Activated CD8-positive, alpha-beta memory T cell treated with anti-CD3 and anti-CD28 coated beads for 24 hours (primary cell): ENCODE measurements around the gene PXMP4.
A peak's percentile ranks its signal among the peaks of the same experiment; 100 is the strongest.
"Not testable (repeated sequence)": the region's sequence is repeated elsewhere in the genome, so short reads cannot be mapped to it uniquely, and the experiment has no call there.

ENCODE experiments used
- DNase-seq: peaks from one replicate; pipeline ENCODE4 v3.0.0-alpha.2; 2020

The PXMP4 gene

DNA sequence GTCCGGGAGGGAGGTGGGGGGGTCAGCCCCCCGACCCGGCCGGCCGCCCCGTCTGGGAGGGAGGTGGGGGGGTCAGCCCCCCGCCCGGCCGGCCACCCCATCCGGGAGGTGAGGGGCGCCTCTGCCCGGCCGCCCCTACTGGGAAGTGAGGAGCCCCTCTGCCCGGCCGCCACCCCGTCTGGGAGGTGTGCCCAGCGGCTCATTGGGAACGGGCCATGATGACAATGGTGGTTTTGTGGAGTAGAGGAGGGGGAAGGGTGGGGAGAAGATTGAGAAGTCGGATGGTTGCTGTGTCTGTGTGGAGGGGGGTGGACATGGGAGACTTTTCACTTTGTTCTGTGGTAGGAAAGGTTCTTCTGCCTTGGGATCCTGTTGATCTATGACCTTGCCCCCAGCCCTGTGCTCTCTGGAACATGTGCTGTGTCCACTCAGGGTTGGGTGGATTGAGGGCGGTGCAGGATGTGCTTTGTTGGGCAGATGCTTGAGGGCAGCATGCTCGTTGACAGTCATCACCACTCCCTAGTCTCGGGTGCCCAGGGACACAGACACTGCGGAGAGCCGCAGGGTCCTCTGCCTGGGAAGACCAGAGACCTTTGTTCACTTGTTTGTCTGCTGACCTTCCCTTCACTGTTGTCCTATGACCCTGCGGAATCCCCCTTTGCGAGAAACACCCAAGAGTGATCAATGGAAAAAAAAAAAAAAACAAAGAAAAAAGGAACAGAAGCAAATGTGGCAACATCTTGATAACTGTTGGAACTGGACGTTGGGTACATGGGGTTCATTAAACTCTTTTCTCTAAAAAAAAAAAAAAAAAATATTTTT is 18.3 kb downstream of the PXMP4 start:
- DNase-seq, result no peak

DNA sequence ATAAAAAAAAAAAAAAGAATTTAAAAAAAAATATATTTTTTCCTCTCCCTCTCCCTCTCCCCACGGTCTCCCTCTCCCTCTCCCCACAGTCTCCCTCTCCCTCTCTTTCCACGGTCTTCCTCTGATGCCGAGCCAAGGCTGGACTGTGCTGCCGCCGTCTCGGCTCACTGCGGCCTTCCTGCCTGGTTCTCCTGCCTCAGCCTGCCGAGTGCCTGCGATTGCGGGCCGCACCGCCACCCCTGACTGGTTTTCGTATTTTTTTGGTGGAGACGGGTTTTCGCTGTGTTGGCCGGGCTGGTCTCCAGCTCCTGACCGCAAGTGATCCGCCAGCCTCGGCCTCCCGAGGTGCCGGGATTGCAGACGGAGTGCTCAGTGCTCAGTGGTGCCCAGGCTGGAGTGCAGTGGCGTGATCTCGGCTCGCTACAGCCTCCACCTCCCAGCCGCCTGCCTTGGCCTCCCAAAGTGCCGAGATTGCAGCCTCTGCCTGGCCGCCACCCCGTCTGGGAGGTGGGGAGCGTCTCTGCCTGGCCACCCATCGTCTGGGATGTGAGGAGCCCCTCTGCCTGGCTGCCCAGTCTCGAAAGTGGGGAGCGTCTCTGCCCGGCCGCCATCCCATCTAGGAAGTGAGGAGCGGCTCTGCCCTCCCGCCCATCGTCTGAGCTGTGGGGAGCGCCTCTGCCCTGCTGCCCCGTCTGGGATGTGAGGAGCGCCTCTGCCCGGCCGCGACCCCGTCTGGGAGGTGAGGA is 19.2 kb downstream of the PXMP4 start:
- not testable (repeated sequence) for DNase-seq

GRCh38 chr20:33698966-33699365 is 21.1 kb downstream of the PXMP4 start:
- not testable (repeated sequence) for DNase-seq

DNA sequence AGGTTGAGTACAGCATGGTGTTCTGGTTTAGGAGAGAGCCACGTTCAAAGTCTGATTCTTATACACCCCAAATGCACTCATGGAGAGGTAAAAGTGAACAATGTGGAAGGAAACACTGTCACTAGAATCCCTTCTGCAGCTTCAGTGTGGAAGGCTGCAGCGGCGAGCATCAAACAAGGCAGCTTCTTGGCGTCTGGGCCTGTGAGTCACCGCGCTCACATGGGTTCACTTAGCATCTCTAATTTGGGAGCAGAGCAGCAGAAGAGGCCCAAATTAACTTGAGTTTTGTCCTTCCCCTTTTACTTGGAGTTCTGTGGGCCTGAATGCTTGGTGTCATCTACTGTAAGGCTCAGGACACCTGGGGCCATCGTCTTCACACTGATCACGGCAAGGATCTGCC is 23.0 kb downstream of the PXMP4 start:
- DNase-seq, result no peak

DNA sequence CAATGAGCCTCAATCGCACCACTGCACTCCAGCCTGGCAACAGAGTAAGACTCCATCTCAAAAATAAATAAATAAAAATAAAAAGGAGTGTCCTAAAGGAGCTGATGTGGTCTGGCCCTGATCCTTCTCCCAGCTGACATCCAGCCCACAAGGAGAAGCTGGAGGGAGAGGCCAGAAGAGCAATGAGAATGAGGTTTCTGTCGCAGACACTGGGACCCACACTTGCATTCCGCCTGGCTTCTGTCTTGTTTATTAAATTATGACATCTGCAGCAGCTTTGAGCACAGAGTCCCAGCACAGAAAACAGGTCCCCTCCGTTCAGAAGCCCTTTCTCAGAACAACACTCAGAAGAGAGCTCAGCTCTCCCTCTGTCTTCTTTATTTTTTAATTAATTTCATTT is 23.7 kb downstream of the PXMP4 start:
- no peak for DNase-seq

GRCh38 chr20:33694639-33695012 is 25.5 kb downstream of the PXMP4 start:
- no peak for DNase-seq

GRCh38 chr20:33693741-33694638 is 26.1 kb downstream of the PXMP4 start:
- no peak for DNase-seq

DNA sequence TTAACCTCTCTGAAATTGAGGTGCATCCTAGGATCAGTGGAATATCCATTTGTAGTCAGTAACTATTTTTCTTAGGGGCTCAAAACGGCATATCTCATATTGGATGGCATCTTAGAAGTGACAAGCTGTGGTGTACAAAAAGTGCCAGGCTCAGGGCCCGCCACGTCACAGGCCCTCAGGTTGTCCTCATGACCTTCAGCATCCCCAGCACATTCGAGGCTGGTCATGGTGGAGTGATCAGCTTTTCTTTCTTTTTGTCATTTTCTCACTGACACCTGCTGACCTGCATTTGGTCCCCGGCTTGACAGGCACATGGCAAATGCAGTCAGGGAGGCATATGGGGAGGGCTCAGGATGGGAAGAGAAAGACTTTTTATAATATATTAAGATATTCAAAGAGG is 26.8 kb downstream of the PXMP4 start:
- no peak for DNase-seq

DNA sequence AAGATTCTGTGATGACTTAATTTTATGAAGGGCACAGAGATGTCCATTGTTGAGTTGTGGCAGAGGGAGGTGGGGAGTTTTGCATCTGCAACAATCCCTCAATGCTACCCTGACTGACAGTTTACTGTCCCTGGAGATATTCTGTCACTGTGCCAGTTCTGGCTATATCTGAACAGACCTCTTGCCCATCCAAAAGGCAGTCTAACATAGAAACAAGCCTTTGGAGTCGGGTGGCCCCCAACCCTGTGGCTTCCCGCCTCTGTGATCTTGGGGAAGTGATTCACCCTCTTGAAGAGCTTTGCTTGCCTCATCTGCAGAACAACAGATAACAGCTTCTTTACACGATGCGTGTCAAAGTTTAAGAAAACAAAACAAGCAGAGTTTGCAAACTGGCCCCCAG is 30.1 kb downstream of the PXMP4 start:
- DNase-seq, result peak; percentile 78

DNA sequence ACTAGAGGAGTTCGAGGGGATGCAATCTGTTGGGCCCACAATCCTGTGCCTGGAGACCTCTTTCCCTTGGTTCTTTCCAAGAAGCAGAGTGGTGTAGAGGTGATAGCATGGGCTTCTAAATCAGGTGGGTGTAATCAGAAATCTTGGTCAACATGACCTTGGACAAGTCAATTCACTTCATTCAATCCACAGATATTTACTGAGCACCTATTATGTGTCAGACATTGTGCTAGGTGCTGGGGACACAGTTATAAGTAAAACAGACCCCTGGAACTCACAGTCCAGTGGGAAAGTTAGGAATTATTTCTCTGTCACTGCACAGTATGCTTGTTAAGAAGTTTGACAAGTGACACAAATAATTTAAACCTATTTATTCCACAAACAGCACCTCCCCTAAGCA is 30.6 kb downstream of the PXMP4 start:
- DNase-seq, result no peak

GRCh38 chr20:33688938-33689424 is 31.1 kb downstream of the PXMP4 start:
- no peak for DNase-seq

- no peak for DNase-seq
Observed at GRCh38 chr20:33687993-33688937, 31.8 kb downstream of the PXMP4 start.

DNA sequence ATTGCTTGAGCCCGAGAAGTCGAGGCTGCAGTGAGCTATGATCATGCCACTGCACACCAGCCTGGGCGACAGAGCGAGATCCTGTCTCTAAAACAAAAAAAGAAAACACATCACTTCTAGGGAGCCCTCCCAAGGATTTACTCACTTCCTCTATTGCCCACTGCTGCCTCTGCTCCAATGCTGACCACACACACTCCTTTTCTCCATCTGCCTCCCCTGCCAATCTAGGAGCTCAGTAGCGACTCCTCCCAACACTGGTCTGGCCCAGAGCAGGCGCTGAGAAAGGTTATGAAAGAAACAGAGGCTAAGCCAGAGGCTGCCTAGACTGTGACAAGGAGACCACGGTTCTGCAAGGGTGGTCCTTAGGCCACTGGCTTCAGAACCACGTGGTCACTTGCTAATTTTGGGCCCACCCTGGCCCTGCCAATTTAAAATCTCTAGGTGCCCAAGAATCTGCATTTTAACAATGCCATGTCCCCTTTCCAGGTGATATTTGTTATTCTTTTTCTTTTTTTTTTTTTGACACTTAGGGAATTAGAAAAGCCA is 32.7 kb downstream of the PXMP4 start:
- DNase-seq, result no peak

GRCh38 chr20:33686984-33687366 is 33.1 kb downstream of the PXMP4 start:
- DNase-seq, result no peak

- DNase-seq, result peak; percentile 98
Observed at GRCh38 chr20:33686100-33686983, 33.8 kb downstream of the PXMP4 start, which contains the start of gene E2F1. Gene E2F1, minus strand, starts transcription at chr20:33686385. Its CDS starts 121 bp downstream, at chr20:33686264.

- peak; percentile 86 for DNase-seq
Observed at GRCh38 chr20:33685328-33686099, 34.6 kb downstream of the PXMP4 start.

DNA sequence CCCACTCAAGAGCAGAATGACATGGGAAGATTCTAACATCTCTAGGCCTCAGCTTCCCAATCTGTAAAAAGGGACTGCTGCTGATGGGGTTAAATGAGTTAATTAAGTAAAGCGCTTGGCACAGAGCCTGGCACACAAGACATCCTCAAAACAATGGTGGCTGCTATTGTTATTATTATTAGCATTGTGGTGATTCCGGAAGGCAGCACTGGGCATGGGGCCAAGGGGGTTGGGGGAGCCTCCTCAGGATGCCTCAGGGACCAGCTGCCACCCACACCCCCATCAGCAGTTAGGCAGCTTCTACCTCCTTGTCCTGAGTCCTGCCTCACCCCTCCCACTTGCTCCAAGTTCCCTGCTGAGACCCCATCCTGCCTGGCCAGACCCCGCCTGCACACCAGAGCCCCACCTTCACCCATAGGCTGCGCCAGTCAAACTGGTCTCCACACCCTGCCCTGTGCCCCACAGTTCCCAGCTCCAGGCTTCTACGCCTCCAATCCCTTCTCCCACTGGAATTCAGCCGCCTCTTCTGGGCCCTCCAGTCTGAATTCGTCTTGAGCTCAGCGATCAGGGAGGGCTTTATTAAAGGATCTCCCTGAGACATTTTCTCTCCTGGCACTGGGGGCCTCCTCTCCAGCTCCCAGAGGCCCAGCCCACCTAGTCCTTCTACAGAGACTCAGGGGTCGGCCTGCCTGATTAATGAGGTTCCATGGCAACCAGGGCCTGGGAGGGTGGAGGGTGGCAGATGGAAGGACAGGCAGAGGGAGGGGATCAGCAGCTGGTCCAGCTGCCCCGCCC is 35.4 kb downstream of the PXMP4 start:
- DNase-seq, result no peak

DNA sequence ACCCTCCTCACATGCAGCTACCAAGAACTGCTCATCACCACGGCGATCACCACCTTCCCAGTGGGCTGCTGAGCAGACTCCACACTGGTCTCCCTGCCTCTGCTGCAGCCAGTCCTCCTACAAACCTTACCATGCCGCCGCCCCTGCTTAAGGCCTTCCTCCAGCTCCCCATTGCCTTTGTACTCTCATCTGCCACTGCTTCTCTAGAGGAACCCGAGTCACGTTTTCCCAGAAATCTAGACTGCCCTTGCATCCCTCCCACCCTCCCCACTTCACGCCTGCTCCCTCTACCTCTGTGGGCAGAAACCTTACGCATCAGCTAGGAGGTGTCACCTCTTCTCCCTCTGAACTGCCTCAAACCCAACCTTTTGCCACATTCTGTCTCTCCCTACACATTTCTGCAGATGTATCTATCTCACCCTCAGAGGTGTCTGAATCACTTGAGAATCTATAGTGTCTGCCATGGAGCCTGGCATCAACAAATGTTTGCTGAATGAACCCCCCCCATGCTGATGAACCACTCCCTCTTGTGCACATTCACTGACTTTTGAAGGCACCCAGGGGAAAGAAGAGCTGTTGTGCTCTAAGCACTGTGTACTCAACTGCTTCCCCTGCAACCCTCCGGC is 38.3 kb downstream of the PXMP4 start:
- no peak for DNase-seq
